ENCODE data around the gene UPK3A.
A peak's percentile ranks its signal among the peaks of the same experiment; 100 is the strongest.

The UPK3A gene

DNA sequence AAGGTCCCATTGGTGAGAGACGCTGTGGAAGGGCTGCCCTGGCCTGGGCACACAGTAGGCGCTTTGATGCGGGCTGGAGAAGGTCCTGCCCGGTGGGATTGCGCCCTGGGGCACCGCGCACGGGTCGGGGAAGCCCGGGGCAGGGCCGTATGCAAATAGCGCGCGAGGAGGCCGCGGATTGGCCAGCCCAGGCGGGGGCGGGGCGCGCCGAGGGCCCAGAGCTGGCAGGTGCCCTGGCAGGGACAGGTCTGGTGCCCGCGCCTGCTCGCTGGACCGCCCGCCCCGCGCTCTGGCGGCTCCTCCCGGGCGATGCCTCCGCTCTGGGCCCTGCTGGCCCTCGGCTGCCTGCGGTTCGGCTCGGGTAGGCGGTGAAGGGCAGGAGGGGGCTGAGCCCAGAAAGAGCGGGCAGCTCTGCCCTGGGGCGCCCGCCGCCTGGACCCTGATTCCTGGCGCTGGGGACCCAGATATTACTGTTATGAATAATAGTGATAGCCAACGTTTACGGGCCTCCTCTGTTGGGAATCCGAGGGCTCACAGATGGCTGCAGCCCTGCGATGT is at the start of gene UPK3A:
UPK3A (plus strand) TSS at position 245 of the 558 bp plus-strand sequence; CDS start at position 310, 65 bp downstream.
- peak; percentile 24 for DNase-seq (ENCODE audit: low read depth)

DNA sequence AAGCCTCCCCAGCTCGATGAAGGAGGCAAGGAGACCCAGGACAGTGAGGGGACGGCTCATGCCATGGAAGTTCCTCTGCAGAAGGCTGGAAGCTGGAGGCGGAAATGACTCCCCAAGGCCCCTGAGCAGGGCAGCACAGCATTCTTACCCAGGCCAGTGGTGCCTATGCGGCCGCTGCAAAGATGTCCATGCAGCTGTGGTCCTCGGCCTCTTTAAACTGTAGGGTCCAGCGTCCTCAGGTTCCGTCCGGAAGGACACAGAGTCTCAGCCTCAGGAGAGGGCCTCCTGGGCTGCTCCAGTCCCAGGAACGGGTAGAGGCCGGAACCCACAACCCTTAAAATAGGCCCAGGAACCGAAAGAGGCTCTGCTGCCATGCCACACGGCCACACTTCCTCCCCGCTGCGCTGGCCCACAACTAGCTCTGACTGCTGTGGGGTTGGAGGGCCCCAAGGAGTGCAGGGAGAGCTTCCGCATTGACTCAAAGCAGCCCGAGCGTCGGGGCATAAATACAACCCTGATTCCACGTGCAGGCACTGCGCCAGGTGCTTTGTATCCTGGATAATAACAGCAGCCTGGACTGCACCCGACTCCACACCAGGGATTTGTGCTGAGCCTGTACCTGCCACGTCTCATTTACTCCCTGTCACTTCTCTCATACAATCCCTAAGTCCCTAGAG is 49.5 kb upstream of the UPK3A start:
- no peak for DNase-seq (ENCODE audit: low read depth)

DNA sequence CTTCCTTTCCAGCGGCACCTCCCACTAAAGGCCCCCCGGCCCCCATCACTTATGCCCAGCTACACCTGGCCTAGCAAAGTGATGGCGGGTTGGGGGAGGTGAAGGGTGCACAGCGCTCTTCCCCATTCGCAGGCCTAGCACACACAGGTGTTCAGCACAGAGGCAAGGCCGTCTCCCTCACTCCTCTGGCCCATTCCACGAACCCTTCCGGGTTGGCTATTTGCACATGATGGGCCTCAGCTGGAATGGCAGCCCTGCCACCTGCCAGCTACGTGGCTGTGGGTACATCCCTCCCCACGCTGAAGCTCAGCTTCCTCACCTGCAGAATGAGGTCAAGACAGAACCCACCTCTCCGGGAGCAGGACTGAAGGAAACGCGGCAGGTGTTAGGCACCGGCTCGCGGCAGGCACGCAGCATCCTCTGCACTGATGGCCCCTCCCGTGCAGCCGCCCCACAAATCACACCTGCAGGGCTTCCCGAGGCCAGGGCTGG is 48.9 kb upstream of the UPK3A start:
- no peak for DNase-seq (ENCODE audit: low read depth)

DNA sequence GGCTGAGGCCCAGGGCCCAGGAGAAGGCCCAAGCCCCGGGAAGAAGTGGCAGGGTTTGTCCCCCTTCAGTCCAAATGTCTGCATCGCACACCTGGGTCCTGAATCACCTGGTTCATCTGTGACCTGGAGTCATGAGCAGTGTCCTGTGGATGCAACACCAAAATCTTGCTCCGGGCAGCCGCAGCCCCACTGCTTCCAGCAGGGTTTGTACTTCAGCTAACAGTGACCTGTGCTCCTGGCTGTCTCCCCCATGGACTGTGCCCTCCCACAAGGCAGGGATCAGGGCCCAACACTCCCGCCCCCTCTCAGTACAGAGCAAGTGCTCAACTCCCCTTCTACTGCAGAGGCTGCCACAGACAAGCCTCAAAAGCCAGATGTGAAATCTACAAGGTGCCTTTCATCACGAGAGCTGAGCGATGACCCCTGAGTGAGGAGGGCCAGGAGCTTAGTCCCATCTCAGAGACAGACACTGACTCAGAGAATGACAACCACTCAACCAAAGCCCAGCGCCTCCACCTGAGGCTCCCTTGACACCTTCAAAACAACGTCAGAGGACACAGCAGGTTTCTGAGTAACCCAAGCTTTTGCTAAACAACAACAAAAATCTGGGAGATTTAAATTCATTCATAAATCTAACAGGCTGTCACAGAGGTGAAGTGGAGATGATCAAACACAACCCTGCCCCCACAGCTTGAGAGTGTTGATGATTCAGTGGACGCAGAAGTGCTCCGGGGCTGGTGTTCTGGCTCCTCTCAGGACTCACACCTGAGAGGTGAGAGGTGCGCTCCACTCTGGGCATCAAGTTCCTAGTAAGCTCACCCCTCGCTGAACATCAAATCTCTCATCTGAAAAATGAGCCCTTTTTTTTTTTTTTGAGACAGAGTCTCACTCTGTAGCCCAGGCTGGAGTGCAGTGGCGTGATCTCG is 47.4 kb upstream of the UPK3A start:
- DNase-seq (ENCODE audit: low read depth), result no peak

DNA sequence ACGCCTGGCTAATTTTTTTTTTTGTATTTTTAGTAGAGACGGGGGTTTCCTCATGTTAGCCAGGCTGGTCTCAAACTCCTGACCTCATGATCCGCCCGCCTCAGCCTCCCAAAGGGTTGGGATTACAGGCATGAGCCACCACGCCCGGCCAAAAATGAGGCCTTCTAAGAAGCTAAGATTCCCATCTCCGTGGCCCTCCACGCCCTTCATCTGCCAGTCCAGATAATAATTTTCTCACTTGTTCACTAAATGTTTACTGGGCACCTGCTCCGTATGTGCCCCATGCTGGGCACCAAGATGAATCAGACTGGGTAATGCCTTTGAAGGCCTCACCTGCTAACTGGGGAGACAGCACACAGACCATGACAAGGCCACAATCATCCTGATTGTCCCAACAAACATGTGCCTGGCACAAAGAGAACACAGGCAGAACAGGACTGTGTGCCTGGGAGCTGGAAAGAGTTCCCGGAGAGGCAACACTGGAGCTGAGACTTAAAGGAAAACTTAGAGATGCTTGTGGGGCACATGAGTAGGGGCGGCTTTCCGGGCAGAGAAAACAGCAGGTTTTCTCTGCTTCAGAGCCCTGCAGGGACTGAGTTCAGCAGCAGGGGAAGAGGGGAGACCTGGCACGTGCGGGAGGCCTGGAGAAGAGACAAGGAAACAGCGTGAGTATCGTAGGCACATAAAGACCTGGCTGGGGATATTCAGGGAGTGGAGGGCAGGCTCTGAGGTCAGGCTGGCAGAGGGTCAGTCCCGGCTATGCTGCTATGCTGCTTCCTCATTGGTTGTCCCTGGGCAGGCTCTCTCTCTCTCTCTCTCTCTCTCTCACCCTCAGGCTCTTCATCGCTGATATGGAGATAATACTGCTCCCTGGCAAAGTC is 46.4 kb upstream of the UPK3A start:
- DNase-seq (ENCODE audit: low read depth), result no peak

- DNase-seq (ENCODE audit: low read depth), result no peak
Observed at GRCh38 chr22:45238957-45239680, 45.6 kb upstream of the UPK3A start.

GRCh38 chr22:45239681-45240051 is 45.1 kb upstream of the UPK3A start:
- no peak for DNase-seq (ENCODE audit: low read depth)

DNA sequence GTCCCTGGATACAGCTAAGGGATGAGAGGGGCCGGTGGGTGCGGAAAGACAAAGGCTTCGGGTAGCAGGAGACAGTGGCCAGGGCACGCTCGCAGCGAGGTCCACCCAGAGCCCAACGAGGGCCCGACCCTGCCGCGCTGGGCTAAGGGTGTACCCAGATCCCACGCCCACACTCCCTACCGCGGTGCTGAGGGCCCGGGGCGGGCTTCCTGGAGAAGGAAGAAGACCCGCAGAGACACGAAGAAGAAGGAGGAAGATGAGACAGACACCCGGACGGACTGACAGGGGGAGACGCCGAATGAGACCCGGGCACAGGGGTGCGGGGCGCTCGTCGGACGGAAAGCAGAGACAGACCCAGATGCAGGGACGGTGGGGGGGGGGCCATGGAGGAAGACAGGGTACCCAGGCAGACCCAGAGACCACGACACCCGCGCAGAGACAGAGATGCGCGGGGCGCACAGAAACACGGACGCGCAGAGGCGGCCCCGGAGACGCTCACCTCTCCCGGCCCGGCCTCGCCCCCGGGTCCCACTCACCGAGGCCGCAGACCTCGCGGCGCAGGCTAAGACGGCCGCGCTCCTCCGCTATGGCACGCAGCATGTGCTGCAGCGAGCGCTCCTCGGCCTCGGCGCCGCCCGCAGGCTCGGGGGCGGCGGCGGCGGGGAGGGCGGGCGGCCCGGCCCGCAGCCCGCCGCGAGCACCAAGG is 44.5 kb upstream of the UPK3A start:
- no peak for DNase-seq (ENCODE audit: low read depth)

DNA sequence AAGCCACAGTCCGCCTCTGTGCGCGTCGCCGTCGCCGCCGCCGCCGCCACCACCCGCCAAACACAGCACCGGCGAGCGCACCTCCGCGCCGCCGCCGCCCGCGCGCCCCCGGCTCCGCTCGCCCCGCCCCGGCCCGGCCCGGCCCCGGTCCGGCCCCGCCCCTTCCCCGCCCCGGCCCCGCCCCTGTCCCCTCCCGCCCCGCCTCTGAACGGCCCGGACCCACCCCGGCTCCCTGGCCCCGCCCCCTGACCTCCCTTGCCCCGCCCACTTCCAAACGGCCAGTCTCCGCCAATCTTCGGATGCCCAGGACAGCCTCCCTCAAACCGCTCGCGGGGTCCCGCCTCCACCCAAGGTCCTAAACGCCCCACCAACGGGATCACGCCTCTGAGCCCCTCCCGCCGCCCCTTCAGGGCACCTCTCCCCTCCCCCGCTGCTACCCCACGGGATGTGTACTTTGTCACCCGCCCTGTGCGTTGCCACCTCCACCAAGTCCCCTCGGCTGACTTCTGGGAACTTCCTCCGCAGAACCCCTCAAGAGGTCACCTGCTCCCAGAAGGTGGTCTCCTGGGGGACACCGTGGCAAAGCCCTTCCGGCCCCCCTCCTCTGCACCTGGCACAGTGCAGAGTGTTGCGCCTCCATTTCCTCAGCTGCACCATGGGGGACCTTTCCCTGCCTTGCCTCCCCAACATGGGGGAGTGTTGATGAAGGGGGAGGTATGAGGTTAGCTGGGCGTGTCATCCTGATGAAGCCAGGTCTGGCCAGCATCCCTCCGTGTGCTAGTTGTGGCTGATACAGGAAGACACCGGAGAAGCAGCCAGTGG is 43.7 kb upstream of the UPK3A start, which contains the start of gene KIAA0930:
KIAA0930 (minus strand) TSS at position 85 of the 822 bp plus-strand sequence. CDS start 191 bp downstream, outside the sequence.
- peak; percentile 67 for DNase-seq (ENCODE audit: low read depth)

DNA sequence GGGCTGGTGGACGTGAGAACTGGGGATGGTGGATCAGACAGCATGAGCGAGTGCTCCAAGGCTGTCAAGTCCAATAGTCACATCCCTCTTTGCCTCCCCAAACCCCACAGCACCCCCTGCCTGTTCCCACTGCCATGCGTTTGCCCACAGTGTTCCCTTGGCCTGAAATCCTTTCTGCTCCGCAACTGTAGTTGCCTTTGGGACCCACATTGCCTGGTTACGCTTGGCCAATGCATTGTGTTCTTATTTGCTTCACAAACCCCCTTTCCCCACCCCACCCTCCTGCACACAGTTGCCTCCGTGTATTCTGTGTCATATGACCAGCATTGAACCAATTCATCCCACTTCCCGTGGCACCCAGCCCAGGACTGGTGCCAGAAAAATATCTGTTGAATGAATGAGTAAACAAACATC is 42.0 kb upstream of the UPK3A start:
- no peak for DNase-seq (ENCODE audit: low read depth)

GRCh38 chr22:45244916-45245315 is 39.8 kb upstream of the UPK3A start:
- no peak for DNase-seq (ENCODE audit: low read depth)

GRCh38 chr22:45246060-45246985 is 38.4 kb upstream of the UPK3A start:
- DNase-seq (ENCODE audit: low read depth), result no peak

GRCh38 chr22:45248832-45249561 is 35.8 kb upstream of the UPK3A start:
- DNase-seq (ENCODE audit: low read depth), result no peak

DNA sequence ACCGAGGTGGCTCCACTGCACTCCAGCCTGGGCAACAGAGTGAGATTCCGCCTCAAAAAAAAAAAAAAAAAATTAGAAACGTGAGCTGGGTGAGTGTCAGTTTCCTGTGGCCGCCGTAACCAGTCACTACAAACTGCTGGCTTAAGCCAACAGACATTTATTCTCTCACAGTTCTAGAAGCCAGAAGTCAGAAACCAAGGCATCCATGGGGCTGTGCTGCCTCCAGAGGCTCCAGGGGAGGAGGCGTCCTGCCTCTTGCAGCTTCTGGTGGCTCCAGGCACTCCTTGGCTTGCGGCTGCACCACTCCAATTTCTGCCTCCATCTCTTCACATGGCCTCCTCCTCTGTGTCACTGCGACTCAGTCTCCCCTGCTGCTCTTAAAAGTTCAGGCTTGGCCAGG is 32.9 kb upstream of the UPK3A start:
- no peak for DNase-seq (ENCODE audit: low read depth)

- DNase-seq (ENCODE audit: low read depth), result no peak
Observed at GRCh38 chr22:45253039-45253641, 31.6 kb upstream of the UPK3A start.

GRCh38 chr22:45254388-45254787 is 30.4 kb upstream of the UPK3A start:
- no peak for DNase-seq (ENCODE audit: low read depth)

GRCh38 chr22:45254789-45255278 is 29.9 kb upstream of the UPK3A start:
- DNase-seq (ENCODE audit: low read depth), result no peak
